OCI-LY1 (cell line): ENCODE data around the gene UGT2A3.

ENCODE experiments used
- H2AFZ ChIP-seq: fragments of 200-600 bp; sonication (generic), shearing (Covaris generic); 2 replicates; pipeline ENCODE4 v1.6.0; 2014; ENCODE audit warnings: antibody characterized with exemption, mild to moderate bottlenecking, low read length
- H3F3A ChIP-seq: fragments of 200-600 bp; sonication (generic), shearing (Covaris generic); 2 replicates; pipeline ENCODE4 v1.6.0; 2014; ENCODE audit warnings: mild to moderate bottlenecking, antibody characterized with exemption, low read length, moderate library complexity; ENCODE audit not compliant: insufficient read depth
- H3K27ac ChIP-seq: fragments of 200-600 bp; sonication (generic); 2 replicates; pipeline ENCODE4 v1.5.1; 2014; ENCODE audit warnings: low read length, mixed run types, mild to moderate bottlenecking, low read depth; ENCODE audit not compliant: poor library complexity, severe bottlenecking
- H3K27me3 ChIP-seq: fragments of 200-600 bp; sonication (generic); 2 replicates; pipeline ENCODE4 v1.6.0; 2014; ENCODE audit warnings: antibody characterized with exemption, mild to moderate bottlenecking, low read length, moderate library complexity; ENCODE audit not compliant: insufficient read depth
- H3K36me3 ChIP-seq: fragments of 200-600 bp; sonication (generic); 2 replicates; pipeline ENCODE4 v1.6.1; 2014; ENCODE audit warnings: mild to moderate bottlenecking, antibody characterized with exemption, low read length, moderate library complexity, mixed read lengths; ENCODE audit not compliant: insufficient read depth
- H3K4me1 ChIP-seq: fragments of 200-600 bp; sonication (generic); 2 replicates; pipeline ENCODE4 v1.5.1; 2014; ENCODE audit warnings: mild to moderate bottlenecking, low read length, moderate library complexity; ENCODE audit not compliant: insufficient read depth, severe bottlenecking
- H3K4me2 ChIP-seq: fragments of 200-600 bp; sonication (generic), shearing (Covaris generic); 2 replicates; pipeline ENCODE4 v1.6.1; 2014; ENCODE audit warnings: low read length
- H3K4me3 ChIP-seq: fragments of 200-600 bp; sonication (generic); 2 replicates; pipeline ENCODE4 v1.5.1; 2014; ENCODE audit warnings: low read length, low read depth, mild to moderate bottlenecking, mixed read lengths; ENCODE audit not compliant: poor library complexity, severe bottlenecking
- H3K79me2 ChIP-seq: fragments of 200-600 bp; shearing (Covaris generic); 2 replicates; pipeline ENCODE4 v1.6.1; 2016; ENCODE audit warnings: mixed run types, low read length, mixed read lengths; ENCODE audit not compliant: insufficient read depth
- H3K9ac ChIP-seq: fragments of 200-600 bp; sonication (generic), shearing (Covaris generic); 2 replicates; pipeline ENCODE4 v1.6.1; 2014; ENCODE audit warnings: mild to moderate bottlenecking, low read length, mixed read lengths
- H3K9me2 ChIP-seq: fragments of 200-600 bp; sonication (generic), shearing (Covaris generic); 2 replicates; pipeline ENCODE4 v1.6.1; 2014; ENCODE audit warnings: low read depth, mild to moderate bottlenecking, low read length, mixed read lengths
- H3K9me3 ChIP-seq: fragments of 200-600 bp; shearing (Covaris generic); 2 replicates; pipeline ENCODE4 v1.6.1; 2014; ENCODE audit warnings: low read length, mixed read lengths
- H4K20me1 ChIP-seq: fragments of 200-600 bp; sonication (generic), shearing (Covaris generic); 2 replicates; pipeline ENCODE4 v1.6.0; 2016; ENCODE audit warnings: mild to moderate bottlenecking, low read length; ENCODE audit not compliant: insufficient read depth
- EZH2 ChIP-seq: fragments of 200-600 bp; sonication (generic), shearing (Covaris generic); IDR thresholded peaks from 2 replicates; pipeline ENCODE4 v1.8.0; 2017; ENCODE audit warnings: borderline replicate concordance, mixed run types, mild to moderate bottlenecking, antibody characterized with exemption, low read length, moderate library complexity, mixed read lengths
- TF ChIP-seq, protein P1 (sequence below): fragments of 200-600 bp; sonication (generic), shearing (Covaris generic); IDR thresholded peaks from 2 replicates; pipeline ENCODE4 v1.5.1; 2017; ENCODE audit warnings: mild to moderate bottlenecking, antibody characterized with exemption, low read length, moderate library complexity, mixed read lengths

UGT2A3 gene

GRCh38 chr4:68896749-68897148 is 54.9 kb downstream of the UGT2A3 start:
- Histone ChIP-seq H3K4me3 (no peak overlapping the region), H3K4me1 (no peaks in the 10 kb centered on the region), H4K20me1 (no peaks in the 10 kb centered on the region), H3K27ac (no peak overlapping the region), H3K9me2 (no peaks in the 10 kb centered on the region), H3K79me2 (no peaks in the 10 kb centered on the region), H3K9me3 (no peaks in the 10 kb centered on the region), H3K4me2 (no peak overlapping the region), H3F3A (no peaks in the 10 kb centered on the region), H3K27me3 (no peaks in the 10 kb centered on the region), H3K9ac (no peak overlapping the region), H2AFZ (no peak overlapping the region), H3K36me3 (no peaks in the 10 kb centered on the region)
- TF ChIP-seq, protein P1, sequence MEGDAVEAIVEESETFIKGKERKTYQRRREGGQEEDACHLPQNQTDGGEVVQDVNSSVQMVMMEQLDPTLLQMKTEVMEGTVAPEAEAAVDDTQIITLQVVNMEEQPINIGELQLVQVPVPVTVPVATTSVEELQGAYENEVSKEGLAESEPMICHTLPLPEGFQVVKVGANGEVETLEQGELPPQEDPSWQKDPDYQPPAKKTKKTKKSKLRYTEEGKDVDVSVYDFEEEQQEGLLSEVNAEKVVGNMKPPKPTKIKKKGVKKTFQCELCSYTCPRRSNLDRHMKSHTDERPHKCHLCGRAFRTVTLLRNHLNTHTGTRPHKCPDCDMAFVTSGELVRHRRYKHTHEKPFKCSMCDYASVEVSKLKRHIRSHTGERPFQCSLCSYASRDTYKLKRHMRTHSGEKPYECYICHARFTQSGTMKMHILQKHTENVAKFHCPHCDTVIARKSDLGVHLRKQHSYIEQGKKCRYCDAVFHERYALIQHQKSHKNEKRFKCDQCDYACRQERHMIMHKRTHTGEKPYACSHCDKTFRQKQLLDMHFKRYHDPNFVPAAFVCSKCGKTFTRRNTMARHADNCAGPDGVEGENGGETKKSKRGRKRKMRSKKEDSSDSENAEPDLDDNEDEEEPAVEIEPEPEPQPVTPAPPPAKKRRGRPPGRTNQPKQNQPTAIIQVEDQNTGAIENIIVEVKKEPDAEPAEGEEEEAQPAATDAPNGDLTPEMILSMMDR, result no peak
- no peak for TF ChIP-seq EZH2

GRCh38 chr4:68895561-68896198 is 55.9 kb downstream of the UGT2A3 start:
- H3K27me3 ChIP-seq, result no peaks in the 10 kb centered on the region
- no peak overlapping the region for H3K9ac ChIP-seq
- H3K4me2 ChIP-seq, result no peak overlapping the region
- TF ChIP-seq, protein P1, result no peak
- no peaks in the 10 kb centered on the region for H3K79me2 ChIP-seq
- H3F3A ChIP-seq, result no peaks in the 10 kb centered on the region
- H3K36me3 ChIP-seq, result no peaks in the 10 kb centered on the region
- H3K4me3 ChIP-seq, result no peak overlapping the region
- no peaks in the 10 kb centered on the region for H3K9me2 ChIP-seq
- H3K9me3 ChIP-seq, result no peaks in the 10 kb centered on the region
- no peak overlapping the region for H3K27ac ChIP-seq
- H3K4me1 ChIP-seq, result no peaks in the 10 kb centered on the region
- H4K20me1 ChIP-seq, result no peaks in the 10 kb centered on the region
- no peak overlapping the region for H2AFZ ChIP-seq

DNA sequence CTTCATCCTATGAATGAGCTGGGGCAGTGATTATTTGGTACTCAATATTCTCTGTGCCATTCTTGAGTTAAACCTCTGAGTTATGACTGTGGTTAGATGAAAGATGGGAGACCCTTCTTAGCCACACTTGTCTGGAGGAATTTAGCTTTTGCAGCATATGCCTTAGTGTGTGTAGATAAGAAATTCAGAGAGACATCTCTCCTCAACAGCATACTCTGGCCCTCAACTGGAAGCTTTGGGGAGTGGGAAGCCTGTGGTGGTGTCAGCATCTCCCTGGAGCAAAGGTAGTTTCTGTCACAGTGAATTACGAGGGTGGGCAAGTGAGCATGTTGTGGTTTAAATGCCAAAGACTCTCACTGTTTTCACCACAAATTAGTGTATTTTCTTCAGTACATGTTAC is 58.7 kb downstream of the UGT2A3 start:
- Histone ChIP-seq H2AFZ (no peak overlapping the region), H3K27ac (no peak overlapping the region), H3K9ac (no peak overlapping the region), H3K36me3 (no peaks in the 10 kb centered on the region), H3K79me2 (no peaks in the 10 kb centered on the region), H3K4me3 (no peak overlapping the region), H3K9me2 (no peaks in the 10 kb centered on the region), H3K27me3 (no peaks in the 10 kb centered on the region), H3F3A (no peaks in the 10 kb centered on the region), H4K20me1 (no peaks in the 10 kb centered on the region), H3K9me3 (no peaks in the 10 kb centered on the region), H3K4me1 (no peaks in the 10 kb centered on the region), H3K4me2 (no peak overlapping the region)
- TF ChIP-seq EZH2, result no peak
- TF ChIP-seq, protein P1, result no peak
